OCI-LY7 (cell line): ENCODE results near the gene TRIM38. TPM values are rescaled to one million over a fixed set of nuclear protein-coding genes. Genes with fewer than 3 reads are reported as not detected.
A peak's percentile ranks its signal among the peaks of the same experiment; 100 is the strongest.

Source experiments
- Bru-seq: library from RNA; stranded (reverse); fragments of 400-500 nt; gene quantifications from one replicate; lab custom pipeline; 2021; lab: Mats Ljungman, UMichigan
- BruChase-seq, 2 experiments: library from RNA; stranded (reverse); fragments of 400-500 nt; gene quantifications; one replicate each; lab custom pipeline; 2021; lab: Mats Ljungman, UMichigan
- BruUV-seq: library from RNA; stranded (reverse); fragments of 400-500 nt; replicated peaks from 2 replicates; lab custom pipeline; 2021; lab: Mats Ljungman, UMichigan
- CTCF ChIA-PET: fragments of 300-600 bp; sonication (Branson Sonifier 250); formaldehyde crosslinking; loops from one replicate; lab custom pipeline; 2022; ENCODE audit warnings: antibody characterized with exemption; ENCODE audit not compliant: unreplicated experiment; lab: Charles Lee
- POLR2A ChIA-PET: fragments of 300-600 bp; sonication (Branson Sonifier 250); formaldehyde crosslinking; loops from one replicate; lab custom pipeline; 2022; ENCODE audit warnings: antibody characterized with exemption; lab: Charles Lee
- DNase-seq: peaks from one replicate; pipeline ENCODE4 v3.0.0-alpha.2; 2015; ENCODE audit warnings: low spot score
- H2AFZ ChIP-seq: fragments of 200-600 bp; sonication (generic), shearing (Covaris generic); 2 replicates; pipeline ENCODE4 v1.6.1; 2014; ENCODE audit warnings: mild to moderate bottlenecking, antibody characterized with exemption, low read length, moderate library complexity
- H3K27ac ChIP-seq: fragments of 200-600 bp; sonication (generic); 2 replicates; pipeline ENCODE4 v1.5.1; 2014; ENCODE audit warnings: mixed run types, low read depth, mild to moderate bottlenecking, moderate library complexity, low read length, inconsistent platforms; ENCODE audit not compliant: poor library complexity, severe bottlenecking
- H3K36me3 ChIP-seq: fragments of 200-600 bp; sonication (generic); 2 replicates; pipeline ENCODE4 v1.6.1; 2014; ENCODE audit warnings: mild to moderate bottlenecking, antibody characterized with exemption, low read length, moderate library complexity, mixed read lengths; ENCODE audit not compliant: insufficient read depth
- H3K4me1 ChIP-seq: fragments of 200-600 bp; sonication (generic); 2 replicates; pipeline ENCODE4 v1.5.1; 2014; ENCODE audit warnings: mild to moderate bottlenecking, low read length; ENCODE audit not compliant: insufficient read depth, poor library complexity, severe bottlenecking
- H3K4me2 ChIP-seq: fragments of 200-600 bp; sonication (generic); 2 replicates; pipeline ENCODE4 v1.6.1; 2014; ENCODE audit warnings: mild to moderate bottlenecking, low read length
- H3K4me3 ChIP-seq: fragments of 200-600 bp; sonication (generic); 2 replicates; pipeline ENCODE4 v1.5.1; 2014; ENCODE audit warnings: mild to moderate bottlenecking, low read depth, low read length; ENCODE audit not compliant: poor library complexity, severe bottlenecking
- H3K79me2 ChIP-seq: fragments of 200-600 bp; sonication (generic); 2 replicates; pipeline ENCODE4 v1.6.1; 2016; ENCODE audit warnings: low read depth, mild to moderate bottlenecking, low read length, moderate library complexity, mixed read lengths; ENCODE audit not compliant: insufficient read depth
- H3K9me2 ChIP-seq: fragments of 200-600 bp; sonication (generic); 2 replicates; pipeline ENCODE4 v1.6.1; 2016; ENCODE audit warnings: mild to moderate bottlenecking, low read length, mixed read lengths; ENCODE audit not compliant: insufficient read depth
- H3K9me3 ChIP-seq: fragments of 200-600 bp; sonication (generic); 2 replicates; pipeline ENCODE4 v1.6.1; 2014; ENCODE audit warnings: mild to moderate bottlenecking, mixed run types, low read length, mixed read lengths
- H4K20me1 ChIP-seq: fragments of 200-600 bp; sonication (generic); 2 replicates; pipeline ENCODE4 v1.6.1; 2014; ENCODE audit warnings: mild to moderate bottlenecking, antibody characterized with exemption, low read length, moderate library complexity, mixed read lengths; ENCODE audit not compliant: insufficient read depth
- CTCF ChIP-seq: fragments of 200-600 bp; sonication (generic); conservative IDR thresholded peaks from 2 replicates; pipeline ENCODE4 v1.5.1; 2014; ENCODE audit warnings: mild to moderate bottlenecking, antibody characterized with exemption, low read length, moderate library complexity, mixed read lengths
- EZH2phosphoT487 ChIP-seq: fragments of 200-600 bp; sonication (generic); IDR thresholded peaks from 2 replicates; pipeline ENCODE4 v1.6.1; 2018; ENCODE audit warnings: low read depth, borderline replicate concordance, mild to moderate bottlenecking, mixed run types, antibody characterized with exemption, low read length, moderate library complexity, mixed read lengths
- intact Hi-C: fragments of 100-400 bp; cut with micrococcal nuclease; formaldehyde crosslinking; loops from one replicate; pipeline ENCODE4 v1.10.0; 2022; ENCODE audit not compliant: unreplicated experiment
- long read RNA-seq: library from polyadenylated mRNA; stranded (forward); transcript quantifications from one replicate; pipeline ENCODE4 v2.0.0, GENCODE V29; 2022
- total RNA-seq, 2 experiments: library from RNA; depleted of rRNA in 1 of 2; stranded (reverse); fragments of >200 nt in 1 of 2; shearing (Covaris generic) in 1 of 2; gene quantifications; 2 replicates each; pipeline ENCODE4 v1.2.3, GENCODE V29; 2014 to 2022

The TRIM38 gene
- total RNA-seq (2014; rRNA removed; shearing (Covaris generic)) (11.9 and 12.8 TPM in 2 replicates), total RNA-seq (2022) (14.8 and 16.1 TPM in 2 replicates), Bru-seq, nascent RNA (percentile 91 among the genes with signal in this experiment), BruChase-seq, experiment 1, labeled RNA remaining after a 6-hour chase (percentile 84 among the genes with signal in this experiment), BruChase-seq, experiment 2, labeled RNA remaining after a 2-hour chase (percentile 94 among the genes with signal in this experiment)
- long read RNA-seq, full-length matches to known transcripts, result 19 of 32 reads
- long read RNA-seq, partial matches to known transcripts, result 3 of 32 reads
- long read RNA-seq, other reads (novel, unspliced or antisense), result 10 of 32 reads

DNA sequence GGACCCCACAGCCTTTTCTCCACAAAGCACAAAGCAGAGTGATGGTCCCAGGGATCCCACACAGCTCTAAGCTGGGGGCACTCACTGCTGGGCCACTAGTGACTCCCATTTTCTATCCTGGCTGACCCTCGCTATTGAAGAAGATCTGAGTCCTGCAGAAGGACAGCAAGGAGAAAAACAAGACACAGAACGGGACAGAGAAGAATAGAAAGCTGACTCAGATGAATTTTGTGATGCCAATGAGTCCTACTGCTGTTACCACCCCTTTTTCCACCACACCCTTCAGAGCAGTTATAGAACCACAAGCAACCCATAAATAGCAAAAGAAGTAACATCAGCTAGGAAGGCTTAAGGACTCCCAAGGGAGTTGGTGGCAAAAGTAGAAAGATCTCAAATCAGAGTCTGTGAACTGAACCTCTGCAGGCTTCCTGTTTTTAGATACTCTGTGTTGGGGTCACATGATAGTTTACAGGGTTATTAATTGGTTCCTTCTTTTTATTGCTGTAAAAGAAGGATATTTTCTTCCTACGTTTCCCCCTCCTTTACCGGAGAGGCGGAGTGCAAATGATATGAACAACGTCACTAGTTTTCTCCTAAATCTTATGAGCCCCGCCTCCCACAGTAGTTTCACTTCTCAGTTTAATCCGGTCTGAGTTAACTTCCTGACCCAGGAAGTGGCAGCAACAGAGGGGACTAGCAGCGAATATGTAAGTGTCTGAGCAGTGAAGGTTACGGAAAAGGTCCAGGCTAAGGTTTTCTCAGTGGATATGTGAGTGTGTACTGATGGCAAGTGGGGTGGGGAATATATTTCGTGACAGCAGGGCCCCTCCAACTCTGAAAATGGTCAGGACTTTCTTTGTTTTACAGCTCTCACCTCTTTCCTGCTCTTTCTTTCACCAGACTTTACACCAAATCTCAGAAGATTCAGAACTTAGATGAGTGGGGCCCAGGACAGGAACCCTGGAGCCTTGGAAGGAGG is at the start of gene TRIM38:
Gene TRIM38 (plus strand): TSS at position 654 of the 979 bp plus-strand sequence. CDS start 3,721 bp downstream, outside the sequence.
- peak; percentile 94 for DNase-seq
- Histone ChIP-seq H3K9me3 (peaks cover 31% of the 10 kb centered on the region; the same call in 1 of the 2 replicates), H3K9me2 (no peaks in the 10 kb centered on the region), H3K36me3 (peaks cover 40% of the 10 kb centered on the region), H3K4me3 (peak within 1 kb of the TSS; percentile 96), H3K4me2 (peak within 1 kb of the TSS; percentile 89), H3K79me2 (peaks cover 44% of the 10 kb centered on the region), H3K27ac (peak within 1 kb of the TSS; percentile 94), H3K4me1 (peaks cover 56% of the 10 kb centered on the region), H4K20me1 (no peaks in the 10 kb centered on the region), H2AFZ (peak within 1 kb of the TSS; percentile 75)
- ChIA-PET CTCF (interaction anchor here (0.9 to 1.1 kb wide), 2 partner anchors 9 to 36 kb away, joined by 3 read pairs; no protein-coding TSS in a partner anchor), POLR2A (interaction anchor here (0.8 to 3.4 kb wide), 5 partner anchors 8 to 62 kb away, joined by 3 to 25 read pairs (median 6); a partner anchor contains a TSS)
- TF ChIP-seq CTCF (no peak; the same call in 1 of the 2 replicates), EZH2phosphoT487 (no peak)
- BruUV-seq, result TSS peak; percentile 97
- intact Hi-C loops, result loop anchor here (1.0 kb wide), 2 partner anchors 31 to 59 kb away; a partner anchor contains a TSS

- H3K4me2 ChIP-seq, result no peak overlapping the region
These were observed 48.9 kb upstream of the TRIM38 start for GRCh38 chr6:25913741-25914140.

More at GRCh38 chr6:25913741-25914140, 48.9 kb upstream of the TRIM38 start:
- Histone ChIP-seq H3K36me3 (no peaks in the 10 kb centered on the region), H3K9me3 (no peaks in the 10 kb centered on the region), H4K20me1 (no peaks in the 10 kb centered on the region), H3K27ac (no peak overlapping the region), H2AFZ (no peak overlapping the region), H3K4me3 (no peak overlapping the region), H3K4me1 (no peaks in the 10 kb centered on the region), H3K79me2 (no peaks in the 10 kb centered on the region), H3K9me2 (no peaks in the 10 kb centered on the region)
- ChIA-PET POLR2A (interaction anchor here (1.0 kb wide), 1 partner anchor 12 kb away, joined by 4 read pairs; no protein-coding TSS in a partner anchor), CTCF (no interaction called here)
- intact Hi-C loops, result no loop called here
- DNase-seq, result no peak
- TF ChIP-seq CTCF, result no peak
- TF ChIP-seq EZH2phosphoT487, result no peak
- no TSS peak for BruUV-seq
